GM23338 (cell line): ENCODE data around the gene ERMARD. TPM values are rescaled to one million over a fixed set of nuclear protein-coding genes. Genes with fewer than 3 reads are reported as not detected.

Experiments used
- ATAC-seq: fragments of 200-7000 bp; cut with Tn5 transposase; 3 replicates; pipeline ENCODE4 v1.9.1; 2020
- DNase-seq: peaks from one replicate; pipeline ENCODE4 v3.0.0-alpha.2; 2015; ENCODE audit warnings: low spot score
- H2AFZ ChIP-seq: fragments of 200-600 bp; sonication (generic); 2 replicates; pipeline ENCODE4 v1.8.0; 2016; ENCODE audit warnings: antibody characterized with exemption, mild to moderate bottlenecking, moderate library complexity
- H3F3A ChIP-seq: fragments of 200-600 bp; sonication (generic); replicated peaks from 2 replicates; pipeline ENCODE4 v1.8.0; 2017; ENCODE audit warnings: antibody characterized with exemption, mixed run types, low read depth
- H3K27ac ChIP-seq: fragments of 200-600 bp; sonication (generic); 2 replicates; pipeline ENCODE4 v1.6.1; 2016; ENCODE audit warnings: low read depth
- H3K27me3 ChIP-seq: fragments of 200-600 bp; sonication (generic); 2 replicates; pipeline ENCODE4 v1.8.0; 2016; ENCODE audit warnings: mild to moderate bottlenecking, mixed run types, moderate library complexity; ENCODE audit not compliant: insufficient read depth
- H3K36me3 ChIP-seq: fragments of 200-600 bp; sonication (generic); 2 replicates; pipeline ENCODE4 v1.8.0; 2016; ENCODE audit warnings: mild to moderate bottlenecking; ENCODE audit not compliant: insufficient read depth
- H3K4me1 ChIP-seq: fragments of 200-600 bp; sonication (generic); 2 replicates; pipeline ENCODE4 v1.8.0; 2016; ENCODE audit warnings: mild to moderate bottlenecking, moderate library complexity; ENCODE audit not compliant: insufficient read depth
- H3K4me2 ChIP-seq: fragments of 200-600 bp; sonication (generic); 2 replicates; pipeline ENCODE4 v1.7.1; 2017; ENCODE audit warnings: mixed run types
- H3K4me3 ChIP-seq: fragments of 200-600 bp; sonication (generic); 2 replicates; pipeline ENCODE4 v1.6.1; 2016; ENCODE audit warnings: mixed run types
- H3K79me2 ChIP-seq: fragments of 200-600 bp; sonication (generic); replicated peaks from 2 replicates; pipeline ENCODE4 v1.8.0; 2017; ENCODE audit warnings: mild to moderate bottlenecking; ENCODE audit not compliant: insufficient read depth
- H3K9me2 ChIP-seq: fragments of 200-600 bp; sonication (generic); 2 replicates; pipeline ENCODE4 v1.8.0; 2017; ENCODE audit not compliant: insufficient read depth
- H4K20me1 ChIP-seq: fragments of 200-600 bp; sonication (generic); replicated peaks from 2 replicates; pipeline ENCODE4 v1.8.0; 2017; ENCODE audit warnings: mild to moderate bottlenecking; ENCODE audit not compliant: insufficient read depth
- H3K27ac Mint-ChIP-seq: 2 replicates; pipeline ENCODE4 v1.8.0; 2020; ENCODE audit warnings: inconsistent platforms, mild to moderate bottlenecking, moderate library complexity, mixed read lengths
- H3K27me3 Mint-ChIP-seq: 3 replicates; pipeline ENCODE4 v1.8.0; 2022; ENCODE audit warnings: low read depth, mild to moderate bottlenecking, moderate library complexity, mixed read lengths, inconsistent platforms; ENCODE audit not compliant: insufficient read depth, poor library complexity
- H3K36me3 Mint-ChIP-seq: 3 replicates; pipeline ENCODE4 v1.8.0; 2021; ENCODE audit warnings: low read depth, mild to moderate bottlenecking, inconsistent platforms, moderate library complexity, mixed read lengths
- H3K4me1 Mint-ChIP-seq: 3 replicates; pipeline ENCODE4 v1.8.0; 2020; ENCODE audit warnings: mild to moderate bottlenecking, inconsistent platforms, mixed read lengths
- H3K4me3 Mint-ChIP-seq: 3 replicates; pipeline ENCODE4 v1.8.0; 2021; ENCODE audit warnings: moderate library complexity, mild to moderate bottlenecking, inconsistent platforms, mixed read lengths
- H3K9me3 Mint-ChIP-seq: 3 replicates; pipeline ENCODE4 v1.8.0; 2020; ENCODE audit warnings: moderate library complexity, mild to moderate bottlenecking, inconsistent platforms, mixed read lengths
- ZNF114 ChIP-seq: fragments of 250-450 bp; sonication (Bioruptor Pico); IDR thresholded peaks from 2 replicates; pipeline ENCODE4 v1.5.0; 2020; ENCODE audit warnings: mild to moderate bottlenecking, moderate library complexity
- ZNF331 ChIP-seq: fragments of 250-450 bp; sonication (Bioruptor Pico); IDR thresholded peaks from 2 replicates; pipeline ENCODE4 v1.5.0; 2020; ENCODE audit warnings: low read depth, mild to moderate bottlenecking, moderate library complexity
- polyA plus RNA-seq: library from polyadenylated mRNA; unstranded; fragments of >200 nt; fragmentation: Nextera tagmentation; extraction: Ambion mirVana; gene quantifications from 2 replicates; pipeline ENCODE4 v1.2.1, GENCODE V29; 2016
- total RNA-seq: library from RNA; depleted of rRNA; stranded (reverse); fragments of >200 nt; shearing (Covaris generic); gene quantifications from 2 replicates; pipeline ENCODE4 v1.2.3, GENCODE V29; 2014
- TF ChIP-seq, protein P1 (sequence below): IDR thresholded peaks from one replicate; pipeline ENCODE4 v1.6.1; 2018; ENCODE audit warnings: antibody characterized with exemption; ENCODE audit not compliant: unreplicated experiment
- TF ChIP-seq, protein P2 (sequence below), 2 experiments: fragments of 200-600 bp in 1 of 2; sonication (generic) in 1 of 2; conservative IDR thresholded peaks; 2 replicates each; pipeline versions ENCODE4 v1.5.1 to v1.6.1; 2016 to 2017; ENCODE audit warnings: antibody characterized with exemption in 2 of 2, low read depth in 2 of 2, mild to moderate bottlenecking in 2 of 2, moderate library complexity in 1 of 2

Gene ERMARD
- total and polyA plus RNA-seq, 2 experiments from 2014 or later, result 7.6 to 8.6 TPM

DNA sequence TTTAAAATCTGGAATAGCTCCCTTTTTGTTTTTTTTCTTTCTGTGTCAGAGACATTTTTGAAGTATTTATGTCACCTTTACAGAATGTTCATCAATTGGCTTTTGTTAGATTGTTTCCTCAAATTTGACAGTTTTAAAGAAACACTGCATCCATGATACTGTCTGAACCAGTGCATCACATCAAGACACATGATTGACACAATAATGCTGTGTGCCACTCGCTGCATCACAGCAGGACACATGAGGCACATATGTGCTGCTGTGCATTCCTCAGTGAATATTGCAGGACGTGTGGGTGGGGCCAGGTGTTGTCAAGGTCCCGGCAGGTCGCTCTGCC is 37.4 kb downstream of the ERMARD start (continued):
- TF ChIP-seq, protein P1, sequence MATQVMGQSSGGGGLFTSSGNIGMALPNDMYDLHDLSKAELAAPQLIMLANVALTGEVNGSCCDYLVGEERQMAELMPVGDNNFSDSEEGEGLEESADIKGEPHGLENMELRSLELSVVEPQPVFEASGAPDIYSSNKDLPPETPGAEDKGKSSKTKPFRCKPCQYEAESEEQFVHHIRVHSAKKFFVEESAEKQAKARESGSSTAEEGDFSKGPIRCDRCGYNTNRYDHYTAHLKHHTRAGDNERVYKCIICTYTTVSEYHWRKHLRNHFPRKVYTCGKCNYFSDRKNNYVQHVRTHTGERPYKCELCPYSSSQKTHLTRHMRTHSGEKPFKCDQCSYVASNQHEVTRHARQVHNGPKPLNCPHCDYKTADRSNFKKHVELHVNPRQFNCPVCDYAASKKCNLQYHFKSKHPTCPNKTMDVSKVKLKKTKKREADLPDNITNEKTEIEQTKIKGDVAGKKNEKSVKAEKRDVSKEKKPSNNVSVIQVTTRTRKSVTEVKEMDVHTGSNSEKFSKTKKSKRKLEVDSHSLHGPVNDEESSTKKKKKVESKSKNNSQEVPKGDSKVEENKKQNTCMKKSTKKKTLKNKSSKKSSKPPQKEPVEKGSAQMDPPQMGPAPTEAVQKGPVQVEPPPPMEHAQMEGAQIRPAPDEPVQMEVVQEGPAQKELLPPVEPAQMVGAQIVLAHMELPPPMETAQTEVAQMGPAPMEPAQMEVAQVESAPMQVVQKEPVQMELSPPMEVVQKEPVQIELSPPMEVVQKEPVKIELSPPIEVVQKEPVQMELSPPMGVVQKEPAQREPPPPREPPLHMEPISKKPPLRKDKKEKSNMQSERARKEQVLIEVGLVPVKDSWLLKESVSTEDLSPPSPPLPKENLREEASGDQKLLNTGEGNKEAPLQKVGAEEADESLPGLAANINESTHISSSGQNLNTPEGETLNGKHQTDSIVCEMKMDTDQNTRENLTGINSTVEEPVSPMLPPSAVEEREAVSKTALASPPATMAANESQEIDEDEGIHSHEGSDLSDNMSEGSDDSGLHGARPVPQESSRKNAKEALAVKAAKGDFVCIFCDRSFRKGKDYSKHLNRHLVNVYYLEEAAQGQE, result no peak
- TF ChIP-seq, protein P2, sequence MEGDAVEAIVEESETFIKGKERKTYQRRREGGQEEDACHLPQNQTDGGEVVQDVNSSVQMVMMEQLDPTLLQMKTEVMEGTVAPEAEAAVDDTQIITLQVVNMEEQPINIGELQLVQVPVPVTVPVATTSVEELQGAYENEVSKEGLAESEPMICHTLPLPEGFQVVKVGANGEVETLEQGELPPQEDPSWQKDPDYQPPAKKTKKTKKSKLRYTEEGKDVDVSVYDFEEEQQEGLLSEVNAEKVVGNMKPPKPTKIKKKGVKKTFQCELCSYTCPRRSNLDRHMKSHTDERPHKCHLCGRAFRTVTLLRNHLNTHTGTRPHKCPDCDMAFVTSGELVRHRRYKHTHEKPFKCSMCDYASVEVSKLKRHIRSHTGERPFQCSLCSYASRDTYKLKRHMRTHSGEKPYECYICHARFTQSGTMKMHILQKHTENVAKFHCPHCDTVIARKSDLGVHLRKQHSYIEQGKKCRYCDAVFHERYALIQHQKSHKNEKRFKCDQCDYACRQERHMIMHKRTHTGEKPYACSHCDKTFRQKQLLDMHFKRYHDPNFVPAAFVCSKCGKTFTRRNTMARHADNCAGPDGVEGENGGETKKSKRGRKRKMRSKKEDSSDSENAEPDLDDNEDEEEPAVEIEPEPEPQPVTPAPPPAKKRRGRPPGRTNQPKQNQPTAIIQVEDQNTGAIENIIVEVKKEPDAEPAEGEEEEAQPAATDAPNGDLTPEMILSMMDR (conservative IDR thresholded peaks at IDR 0.05; ENCODE audit: low read depth in 2 of 2), result no peak
- no peak for TF ChIP-seq ZNF331 (CRISPR knock-in tag)

DNA sequence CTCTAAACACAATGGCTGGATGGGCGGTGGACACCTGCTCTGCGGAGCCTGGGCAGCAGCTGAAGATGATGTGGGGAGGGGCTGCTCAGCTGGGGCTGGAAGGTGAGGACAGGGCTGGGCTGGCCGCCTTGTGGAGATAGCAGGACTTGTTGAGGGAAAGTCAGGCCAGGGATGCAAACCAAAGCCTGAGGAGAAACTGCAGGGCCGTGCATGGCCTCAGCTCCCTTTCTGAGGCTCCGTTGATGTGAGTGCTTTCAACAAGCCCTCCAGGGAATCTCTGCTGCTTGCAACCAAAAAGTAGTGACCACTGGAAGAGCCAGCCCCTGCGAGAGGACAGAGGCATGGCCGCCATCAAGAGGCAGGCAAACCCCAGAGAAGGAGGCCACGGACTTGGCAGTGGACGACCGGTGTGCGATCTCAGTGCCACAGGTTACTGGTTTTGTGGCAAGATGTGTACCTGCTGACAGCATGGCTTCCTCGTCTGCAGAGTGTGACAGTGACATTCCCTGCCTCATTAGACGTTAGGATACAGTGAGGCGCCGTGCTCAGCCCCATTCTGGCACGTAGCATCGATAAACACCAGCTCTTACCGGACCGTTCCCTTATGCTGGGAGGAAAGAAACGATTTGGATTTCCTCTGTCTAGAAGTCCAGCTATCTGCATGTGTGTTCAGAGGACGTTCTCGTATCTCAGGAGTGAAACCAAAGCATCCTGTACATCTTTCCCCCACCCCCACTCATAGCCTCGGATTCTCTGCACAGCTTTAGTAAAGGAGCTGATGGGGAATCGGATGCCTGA is 37.9 kb downstream of the ERMARD start:
- Mint-ChIP-seq H3K27ac (no peak overlapping the region), H3K27me3 (peaks cover 16% of the 10 kb centered on the region), H3K9me3 (no peaks in the 10 kb centered on the region), H3K36me3 (no peaks in the 10 kb centered on the region), H3K4me1 (peaks cover 12% of the 10 kb centered on the region), H3K4me3 (peak overlapping the region; percentile 80; the same call in 2 of the 3 replicates)
- H3K4me3 ChIP-seq, result peak overlapping the region; percentile 68
- H3K36me3 ChIP-seq, result no peaks in the 10 kb centered on the region
- no peaks in the 10 kb centered on the region for H3K79me2 ChIP-seq
- no peaks in the 10 kb centered on the region for H3F3A ChIP-seq
- ATAC-seq (no peak), DNase-seq (peak; percentile 27)
- no peaks in the 10 kb centered on the region for H3K9me2 ChIP-seq
- peak overlapping the region; percentile 100 for H2AFZ ChIP-seq
- H3K4me2 ChIP-seq, result peak overlapping the region; percentile 93
- no peak overlapping the region for H3K27ac ChIP-seq
- no peaks in the 10 kb centered on the region for H4K20me1 ChIP-seq
- H3K27me3 ChIP-seq, result peaks cover 10% of the 10 kb centered on the region
- TF ChIP-seq ZNF114 (CRISPR knock-in tag), result no peak
- peak; percentile 48; the same call in 1 of the 2 replicates for TF ChIP-seq ZNF331 (CRISPR knock-in tag)
- H3K4me1 ChIP-seq, result no peaks in the 10 kb centered on the region
